Thoracic aorta (tissue), 2 donors: ENCODE results near the gene LTF. TPM values are rescaled to one million over a fixed set of nuclear protein-coding genes. Genes with fewer than 3 reads are reported as not detected.
"Not testable (repeated sequence)": the region's sequence is repeated elsewhere in the genome, so short reads cannot be mapped to it uniquely, and the experiment has no call there.

Experiments used
- ATAC-seq: fragments of 150-250 bp; one replicate; pipeline ENCODE4 v1.8.0; 2017; ENCODE audit warnings: low read depth; ENCODE audit not compliant: insufficient number of reproducible peaks, low FRiP score
- DNase-seq: peaks from one replicate; pipeline ENCODE4 v3.0.0-alpha.2; 2020; ENCODE audit warnings: low spot score
- H3K27ac ChIP-seq, 2 donors: fragments of 200-600 bp; sonication (generic); 1 replicate in 1 of 2; 2 replicates in 1 of 2; pipeline ENCODE4 v1.5.1; 2016; ENCODE audit warnings: mild to moderate bottlenecking in 2 of 2, moderate library complexity in 2 of 2
- H3K27me3 ChIP-seq: fragments of 200-600 bp; sonication (generic); replicated peaks from 2 replicates; pipeline ENCODE4 v1.6.0; 2016; ENCODE audit warnings: mild to moderate bottlenecking; ENCODE audit not compliant: insufficient read depth
- H3K36me3 ChIP-seq: fragments of 200-600 bp; sonication (generic); one replicate; pipeline ENCODE4 v1.5.1; 2016
- H3K4me1 ChIP-seq, 2 donors: fragments of 200-600 bp; sonication (generic); 1 replicate in 1 of 2; 2 replicates in 1 of 2; pipeline versions ENCODE4 v1.5.1 to v1.6.0; 2016; ENCODE audit warnings: low read depth in 2 of 2, mild to moderate bottlenecking in 1 of 2; ENCODE audit not compliant: control insufficient read depth in 1 of 2
- H3K4me3 ChIP-seq: fragments of 200-600 bp; sonication (generic); 2 replicates; pipeline ENCODE4 v1.5.1; 2016; ENCODE audit warnings: mild to moderate bottlenecking
- H3K9me3 ChIP-seq: fragments of 200-600 bp; sonication (generic); 2 replicates; pipeline ENCODE4 v1.5.1; 2016
- CTCF ChIP-seq: fragments of 200-600 bp; sonication (generic); IDR thresholded peaks from one replicate; pipeline ENCODE4 v1.5.1; 2019; ENCODE audit warnings: antibody characterized with exemption
- total RNA-seq, 2 donors: library from RNA; depleted of rRNA; stranded (reverse); fragments of >200 nt; gene quantifications; one replicate each; pipeline versions ENCODE4 v1.1.0 to v1.2.3, GENCODE V29; 2016

LTF gene
- total RNA-seq, 2 donors from 2014 or later, result 0.28 to 3.0 TPM

- ATAC-seq, DNase-seq, H3K27ac ChIP-seq: not testable (repeated sequence)
These were observed 33.8 kb downstream of the LTF start for GRCh38 chr3:46430879-46431278.

GRCh38 chr3:46429671-46430070 lies 35.0 kb downstream of the LTF start:
- Histone ChIP-seq H3K36me3 (no peaks in the 10 kb centered on the region), H3K27me3 (no peaks in the 10 kb centered on the region), H3K4me1 (no peaks in the 10 kb centered on the region), H3K9me3 (no peaks in the 10 kb centered on the region), H3K4me3 (no peak overlapping the region), H3K27ac (no peak overlapping the region)
- no peak for ATAC-seq
- TF ChIP-seq CTCF, result no peak
- DNase-seq, result no peak

More at GRCh38 chr3:46430879-46431278, 33.8 kb downstream of the LTF start:
- H3K4me1 ChIP-seq, H3K27me3 ChIP-seq, H3K9me3 ChIP-seq, H3K36me3 ChIP-seq, H3K4me3 ChIP-seq: not testable (repeated sequence)

- no peaks in the 10 kb centered on the region for H3K36me3 ChIP-seq
- no peaks in the 10 kb centered on the region for H3K4me1 ChIP-seq
- no peaks in the 10 kb centered on the region for H3K27me3 ChIP-seq
- no peaks in the 10 kb centered on the region for H3K9me3 ChIP-seq
- no peak for TF ChIP-seq CTCF
- ATAC-seq (no peak), DNase-seq (no peak)
- no peak overlapping the region for H3K27ac ChIP-seq
- no peak overlapping the region for H3K4me3 ChIP-seq
These were observed 35.5 kb downstream of the LTF start for GRCh38 chr3:46429250-46429649.

- no peak overlapping the region for H3K27ac ChIP-seq
- no peaks in the 10 kb centered on the region for H3K36me3 ChIP-seq
- no peaks in the 10 kb centered on the region for H3K9me3 ChIP-seq
- no peak for DNase-seq
- no peak for ATAC-seq
- no peaks in the 10 kb centered on the region for H3K4me1 ChIP-seq
- no peak overlapping the region for H3K4me3 ChIP-seq
- no peak for TF ChIP-seq CTCF
- no peaks in the 10 kb centered on the region for H3K27me3 ChIP-seq
These were observed 36.5 kb downstream of the LTF start for GRCh38 chr3:46427916-46428833.

GRCh38 chr3:46427404-46427803 lies 37.3 kb downstream of the LTF start:
- not testable (repeated sequence) for H3K9me3 ChIP-seq, H3K27me3 ChIP-seq, DNase-seq, H3K36me3 ChIP-seq, ATAC-seq, H3K4me3 ChIP-seq, H3K4me1 ChIP-seq, H3K27ac ChIP-seq

- DNase-seq, H3K27ac ChIP-seq, H3K27me3 ChIP-seq, H3K9me3 ChIP-seq, H3K4me3 ChIP-seq, H3K36me3 ChIP-seq, ATAC-seq, H3K4me1 ChIP-seq: not testable (repeated sequence)
These were observed 38.2 kb downstream of the LTF start for GRCh38 chr3:46426476-46426875.
